PC-9 (cell line): ENCODE results near the gene CACNB3. TPM values are rescaled to one million over a fixed set of nuclear protein-coding genes. Genes with fewer than 3 reads are reported as not detected.

Experiments
- BruUV-seq: library from RNA; stranded (reverse); fragments of 400-500 nt; replicated peaks from 2 replicates; lab custom pipeline; 2021; lab: Mats Ljungman, UMichigan
- CTCF ChIA-PET: fragments of 300-600 bp; sonication (Branson Sonifier 250); formaldehyde crosslinking; loops from one replicate; lab custom pipeline; 2022; ENCODE audit warnings: antibody characterized with exemption; lab: Charles Lee
- POLR2A ChIA-PET: fragments of 300-600 bp; sonication (Branson Sonifier 250); formaldehyde crosslinking; loops from one replicate; lab custom pipeline; 2022; ENCODE audit warnings: antibody characterized with exemption; ENCODE audit not compliant: unreplicated experiment; lab: Charles Lee
- DNase-seq, 2 experiments: peaks; one replicate each; pipeline versions ENCODE4 v3.0.0 to v3.0.0-alpha.2; 2015 to 2022; ENCODE audit warnings: mixed read lengths in 1 of 2
- H2AFZ ChIP-seq: fragments of 200-600 bp; sonication (generic); 2 replicates; pipeline ENCODE4 v1.8.1; 2017; ENCODE audit warnings: antibody characterized with exemption
- H3F3A ChIP-seq: fragments of 200-600 bp; sonication (generic); 2 replicates; pipeline ENCODE4 v1.8.1; 2017; ENCODE audit warnings: antibody characterized with exemption, mild to moderate bottlenecking, low read depth; ENCODE audit not compliant: insufficient read depth
- H3K27ac ChIP-seq: fragments of 200-600 bp; sonication (generic); 2 replicates; pipeline ENCODE4 v1.6.1; 2016; ENCODE audit warnings: mixed run types
- H3K27me3 ChIP-seq: fragments of 200-600 bp; sonication (generic); 2 replicates; pipeline ENCODE4 v1.6.1; 2016; ENCODE audit warnings: low read depth, mixed run types; ENCODE audit not compliant: insufficient read depth
- H3K36me3 ChIP-seq: fragments of 200-600 bp; sonication (generic); 2 replicates; pipeline ENCODE4 v1.6.1; 2016; ENCODE audit warnings: low read depth, mixed run types
- H3K4me1 ChIP-seq: fragments of 200-600 bp; sonication (generic); replicated peaks from 2 replicates; pipeline ENCODE4 v1.6.1; 2016; ENCODE audit warnings: mixed run types; ENCODE audit not compliant: insufficient read depth
- H3K4me2 ChIP-seq: fragments of 200-600 bp; sonication (generic); 2 replicates; pipeline ENCODE4 v1.6.1; 2017; ENCODE audit warnings: mixed run types
- H3K4me3 ChIP-seq: fragments of 200-600 bp; sonication (generic); 2 replicates; pipeline ENCODE4 v1.6.1; 2016; ENCODE audit warnings: mixed run types
- H3K79me2 ChIP-seq: fragments of 200-600 bp; sonication (generic); 2 replicates; pipeline ENCODE4 v1.6.1; 2017; ENCODE audit warnings: low read depth, mixed run types
- H3K9me2 ChIP-seq: fragments of 200-600 bp; sonication (generic); 2 replicates; pipeline ENCODE4 v1.8.1; 2017; ENCODE audit warnings: mild to moderate bottlenecking; ENCODE audit not compliant: insufficient read depth
- H3K9me3 ChIP-seq: fragments of 200-600 bp; sonication (generic); 2 replicates; pipeline ENCODE4 v1.8.1; 2016; ENCODE audit warnings: low read depth; ENCODE audit not compliant: insufficient read depth
- H4K20me1 ChIP-seq: fragments of 200-600 bp; sonication (generic); 2 replicates; pipeline ENCODE4 v1.8.1; 2017; ENCODE audit not compliant: insufficient read depth
- EZH2 ChIP-seq: fragments of 200-600 bp; sonication (generic); IDR thresholded peaks from 2 replicates; pipeline ENCODE4 v1.8.0; 2017; ENCODE audit warnings: antibody characterized with exemption, low read depth
- intact Hi-C: fragments of 100-400 bp; cut with micrococcal nuclease; formaldehyde crosslinking; loops from one replicate; pipeline ENCODE4 v1.10.0; 2022; ENCODE audit not compliant: unreplicated experiment
- total RNA-seq: library from RNA; stranded (reverse); gene quantifications from 2 replicates; pipeline ENCODE4 v1.2.3, GENCODE V29; 2021
- TF ChIP-seq, protein P1 (sequence below): fragments of 200-600 bp; sonication (generic); conservative IDR thresholded peaks from 2 replicates; pipeline ENCODE4 v1.6.1; 2017; ENCODE audit warnings: mixed run types, antibody characterized with exemption, mild to moderate bottlenecking, moderate library complexity

Gene CACNB3
- total RNA-seq, 1 experiment from 2014 or later: 35.4 TPM

DNA sequence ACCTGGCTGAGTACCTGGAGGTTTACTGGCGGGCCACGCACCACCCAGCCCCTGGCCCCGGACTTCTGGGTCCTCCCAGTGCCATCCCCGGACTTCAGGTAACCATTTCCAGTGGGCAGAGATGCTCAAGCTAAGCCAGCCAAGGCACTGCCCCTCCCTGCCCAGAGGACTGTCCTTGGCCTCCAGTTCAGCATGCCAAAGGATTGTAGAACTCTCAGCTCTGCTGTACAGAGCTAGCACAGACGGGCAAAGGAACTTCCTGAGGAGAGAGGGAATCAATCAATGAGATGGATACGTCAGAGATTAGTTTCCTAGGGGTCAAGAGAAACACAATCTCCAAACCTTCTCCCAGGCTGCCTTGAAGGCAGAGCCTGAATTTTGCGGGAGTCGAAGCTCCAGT lies 8.7 kb downstream of the CACNB3 start:
- H3K4me1 ChIP-seq: no peaks in the 10 kb centered on the region
- CTCF ChIA-PET: interaction anchor here (0.7 to 1.2 kb wide), 2 partner anchors 12 to 64 kb away, joined by 3 to 6 read pairs; no protein-coding TSS in a partner anchor
- TF ChIP-seq EZH2: no peak
- TF ChIP-seq, protein P1, sequence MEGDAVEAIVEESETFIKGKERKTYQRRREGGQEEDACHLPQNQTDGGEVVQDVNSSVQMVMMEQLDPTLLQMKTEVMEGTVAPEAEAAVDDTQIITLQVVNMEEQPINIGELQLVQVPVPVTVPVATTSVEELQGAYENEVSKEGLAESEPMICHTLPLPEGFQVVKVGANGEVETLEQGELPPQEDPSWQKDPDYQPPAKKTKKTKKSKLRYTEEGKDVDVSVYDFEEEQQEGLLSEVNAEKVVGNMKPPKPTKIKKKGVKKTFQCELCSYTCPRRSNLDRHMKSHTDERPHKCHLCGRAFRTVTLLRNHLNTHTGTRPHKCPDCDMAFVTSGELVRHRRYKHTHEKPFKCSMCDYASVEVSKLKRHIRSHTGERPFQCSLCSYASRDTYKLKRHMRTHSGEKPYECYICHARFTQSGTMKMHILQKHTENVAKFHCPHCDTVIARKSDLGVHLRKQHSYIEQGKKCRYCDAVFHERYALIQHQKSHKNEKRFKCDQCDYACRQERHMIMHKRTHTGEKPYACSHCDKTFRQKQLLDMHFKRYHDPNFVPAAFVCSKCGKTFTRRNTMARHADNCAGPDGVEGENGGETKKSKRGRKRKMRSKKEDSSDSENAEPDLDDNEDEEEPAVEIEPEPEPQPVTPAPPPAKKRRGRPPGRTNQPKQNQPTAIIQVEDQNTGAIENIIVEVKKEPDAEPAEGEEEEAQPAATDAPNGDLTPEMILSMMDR: no peak

DNA sequence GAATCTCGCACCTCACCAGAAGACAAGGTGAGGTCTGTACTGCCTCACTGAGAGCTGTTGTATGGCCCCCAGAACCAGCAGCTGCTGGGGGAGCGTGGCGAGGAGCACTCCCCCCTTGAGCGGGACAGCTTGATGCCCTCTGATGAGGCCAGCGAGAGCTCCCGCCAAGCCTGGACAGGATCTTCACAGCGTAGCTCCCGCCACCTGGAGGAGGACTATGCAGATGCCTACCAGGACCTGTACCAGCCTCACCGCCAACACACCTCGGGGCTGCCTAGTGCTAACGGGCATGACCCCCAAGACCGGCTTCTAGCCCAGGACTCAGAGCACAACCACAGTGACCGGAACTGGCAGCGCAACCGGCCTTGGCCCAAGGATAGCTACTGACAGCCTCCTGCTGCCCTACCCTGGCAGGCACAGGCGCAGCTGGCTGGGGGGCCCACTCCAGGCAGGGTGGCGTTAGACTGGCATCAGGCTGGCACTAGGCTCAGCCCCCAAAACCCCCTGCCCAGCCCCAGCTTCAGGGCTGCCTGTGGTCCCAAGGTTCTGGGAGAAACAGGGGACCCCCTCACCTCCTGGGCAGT lies 9.3 kb downstream of the CACNB3 start:
- H3F3A ChIP-seq: no peaks in the 10 kb centered on the region; the same call in 1 of the 2 replicates
- intact Hi-C loops: no loop called here
- CTCF ChIA-PET: interaction anchor here (0.5 to 0.7 kb wide), 2 partner anchors 64 to 469 kb away, joined by 6 to 10 read pairs; no protein-coding TSS in a partner anchor

More for the DNA sequence above, 8.7 kb downstream of the CACNB3 start:
- no peaks in the 10 kb centered on the region for H4K20me1 ChIP-seq
- H3K9me2 ChIP-seq: no peaks in the 10 kb centered on the region
- H3K79me2 ChIP-seq: no peaks in the 10 kb centered on the region
- H3F3A ChIP-seq: no peaks in the 10 kb centered on the region; the same call in 1 of the 2 replicates
- POLR2A ChIA-PET: no interaction called here
- intact Hi-C loops: no loop called here
- H3K27ac ChIP-seq: no peak overlapping the region
- no peak overlapping the region for H3K4me2 ChIP-seq
- no peak for DNase-seq
- H3K4me3 ChIP-seq: no peak overlapping the region
- BruUV-seq: no TSS peak
- no peaks in the 10 kb centered on the region for H3K9me3 ChIP-seq
- no peak overlapping the region for H2AFZ ChIP-seq
- no peaks in the 10 kb centered on the region for H3K27me3 ChIP-seq
- H3K36me3 ChIP-seq: peaks cover 2% of the 10 kb centered on the region; the same call in 1 of the 2 replicates

DNA sequence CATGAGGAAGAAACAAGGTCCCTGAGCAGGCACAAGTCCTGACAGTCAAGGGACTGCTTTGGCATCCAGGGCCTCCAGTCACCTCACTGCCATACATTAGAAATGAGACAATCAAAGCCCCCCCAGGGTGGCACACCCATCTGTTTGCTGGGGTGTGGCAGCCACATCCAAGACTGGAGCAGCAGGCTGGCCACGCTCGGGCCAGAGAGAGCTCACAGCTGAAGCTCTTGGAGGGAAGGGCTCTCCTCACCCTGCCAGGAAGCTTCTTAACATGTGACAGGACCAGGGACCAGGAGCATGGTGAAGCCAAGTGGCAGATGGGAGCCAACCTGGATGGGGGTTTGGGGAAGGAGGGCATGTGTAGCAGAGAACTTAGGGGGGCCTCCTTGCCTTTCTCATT lies 10.0 kb downstream of the CACNB3 start:
- no peaks in the 10 kb centered on the region for H3K79me2 ChIP-seq
- no peak overlapping the region for H3K4me3 ChIP-seq
- TF ChIP-seq, protein P1: no peak
- TF ChIP-seq EZH2: no peak
- H3K27me3 ChIP-seq: no peaks in the 10 kb centered on the region
- CTCF ChIA-PET: interaction anchor here (0.5 kb wide), 1 partner anchor 468 kb away, joined by 10 read pairs; no protein-coding TSS in a partner anchor
- H3K4me2 ChIP-seq: no peak overlapping the region
- H3K27ac ChIP-seq: no peak overlapping the region
- H3K4me1 ChIP-seq: no peaks in the 10 kb centered on the region
- BruUV-seq: no TSS peak
- H2AFZ ChIP-seq: no peak overlapping the region
- H3K9me2 ChIP-seq: no peaks in the 10 kb centered on the region
- intact Hi-C loops: no loop called here
- H4K20me1 ChIP-seq: no peaks in the 10 kb centered on the region
- POLR2A ChIA-PET: no interaction called here
- DNase-seq: no peak
- no peaks in the 10 kb centered on the region; the same call in 1 of the 2 replicates for H3F3A ChIP-seq
- H3K36me3 ChIP-seq: peaks cover 11% of the 10 kb centered on the region; the same call in 1 of the 2 replicates
- H3K9me3 ChIP-seq: no peaks in the 10 kb centered on the region

More for the DNA sequence above, 9.3 kb downstream of the CACNB3 start:
- Histone ChIP-seq H3K36me3 (peaks cover 8% of the 10 kb centered on the region; the same call in 1 of the 2 replicates), H3K9me3 (no peaks in the 10 kb centered on the region), H3K27me3 (no peaks in the 10 kb centered on the region), H4K20me1 (no peaks in the 10 kb centered on the region), H3K9me2 (no peaks in the 10 kb centered on the region), H2AFZ (no peak overlapping the region), H3K4me2 (no peak overlapping the region), H3K4me1 (no peaks in the 10 kb centered on the region), H3K4me3 (no peak overlapping the region), H3K27ac (no peak overlapping the region), H3K79me2 (no peaks in the 10 kb centered on the region)
- TF ChIP-seq, protein P1: no peak
- TF ChIP-seq EZH2: no peak
- POLR2A ChIA-PET: no interaction called here
- BruUV-seq: no TSS peak
- DNase-seq: no peak
